HG02884 (cell line): ENCODE results near the gene MCF2L2.
"Not testable (repeated sequence)": the region's sequence is repeated elsewhere in the genome, so short reads cannot be mapped to it uniquely, and the experiment has no call there.

Source experiments
- ATAC-seq: cut with Tn5 transposase; IDR thresholded peaks from one replicate; pipeline ENCODE4 v1.9.1; 2021; ENCODE audit warnings: mild to moderate bottlenecking, moderate library complexity; ENCODE audit not compliant: unreplicated experiment

MCF2L2 gene

GRCh38 chr3:183252118-183252782 lies 176.2 kb downstream of the MCF2L2 start:
- no peak for ATAC-seq

DNA sequence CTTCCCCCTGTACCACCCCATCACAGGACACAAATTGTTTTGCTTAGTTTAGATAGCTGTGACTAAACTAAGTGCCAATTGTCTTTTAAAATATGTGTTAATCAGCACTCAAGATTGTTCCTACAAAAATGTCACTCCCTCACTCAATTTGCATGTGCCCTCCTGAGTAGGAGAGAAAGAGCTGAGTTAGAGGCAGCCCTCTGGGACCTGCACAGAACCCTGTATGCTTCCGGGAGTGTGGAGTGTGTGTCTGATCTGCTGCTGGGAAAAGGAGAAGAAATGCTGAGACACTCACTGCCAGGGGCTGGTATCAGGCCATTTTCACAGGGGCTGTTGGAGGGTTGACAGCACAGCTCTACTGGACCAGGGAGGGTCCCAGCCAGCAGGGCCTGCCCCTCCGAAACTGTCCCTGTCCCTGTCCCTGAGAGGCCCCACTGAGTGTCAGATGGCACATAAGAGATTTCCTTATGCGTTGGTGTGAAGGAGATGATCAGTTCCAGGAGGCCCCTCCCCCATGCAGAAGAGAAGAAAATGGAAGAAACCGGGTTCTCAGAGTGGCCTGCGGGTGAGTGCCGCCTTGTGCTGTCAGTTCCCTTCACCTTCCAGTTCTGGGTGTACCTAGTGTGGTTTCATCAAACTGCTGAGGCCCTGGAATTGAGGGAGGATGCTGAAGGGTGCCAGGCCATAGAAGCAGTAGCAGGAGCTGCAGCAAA lies 179.3 kb downstream of the MCF2L2 start:
- ATAC-seq = no peak

DNA sequence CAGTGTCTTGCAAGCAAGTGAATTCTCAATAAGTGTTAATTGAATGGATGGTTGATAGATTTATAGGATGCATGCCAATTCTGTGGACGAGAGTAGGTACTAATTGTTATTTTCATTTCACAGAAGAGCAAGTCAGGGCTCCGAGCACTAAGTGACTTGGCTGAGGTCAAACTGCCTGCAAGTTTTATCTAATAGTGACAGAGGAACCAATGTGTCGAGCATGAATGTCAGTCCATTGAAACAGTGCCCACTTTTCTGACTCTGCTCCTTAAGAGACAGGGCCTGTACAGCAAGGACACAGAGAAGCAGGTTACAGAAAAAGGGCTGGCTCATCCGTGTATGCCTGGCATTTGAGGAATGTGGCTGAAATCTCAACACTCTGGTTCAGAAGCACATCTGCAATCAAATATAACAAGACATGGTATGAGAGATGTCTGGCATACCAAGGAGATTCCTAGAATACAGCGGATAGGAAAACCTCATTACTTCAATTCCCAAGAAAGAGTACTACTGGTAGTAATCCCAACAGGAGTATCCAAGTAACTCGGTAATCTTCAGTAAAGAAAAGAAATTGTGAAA lies 181.3 kb downstream of the MCF2L2 start:
- ATAC-seq = no peak

GRCh38 chr3:183244981-183245476 lies 183.4 kb downstream of the MCF2L2 start:
- ATAC-seq = no peak

DNA sequence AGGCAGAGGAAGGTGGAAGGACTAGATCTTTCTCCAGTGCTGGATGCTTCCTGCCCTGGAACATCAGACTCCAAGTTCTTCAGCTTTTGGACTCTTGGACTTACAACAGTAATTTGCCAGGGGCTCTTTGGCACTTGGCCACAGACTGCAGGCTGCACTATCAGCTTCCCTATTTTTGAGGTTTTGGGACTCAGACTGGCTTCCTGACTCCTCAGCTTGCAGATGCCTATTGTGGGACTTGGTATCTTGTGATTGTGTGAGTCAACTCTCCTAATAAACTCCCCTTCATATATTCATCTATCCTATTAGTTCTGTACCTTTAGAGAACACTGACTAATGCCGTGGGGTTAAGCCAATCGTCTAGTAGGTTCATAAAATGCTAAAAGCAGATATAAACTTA lies 184.2 kb downstream of the MCF2L2 start:
- ATAC-seq = no peak

DNA sequence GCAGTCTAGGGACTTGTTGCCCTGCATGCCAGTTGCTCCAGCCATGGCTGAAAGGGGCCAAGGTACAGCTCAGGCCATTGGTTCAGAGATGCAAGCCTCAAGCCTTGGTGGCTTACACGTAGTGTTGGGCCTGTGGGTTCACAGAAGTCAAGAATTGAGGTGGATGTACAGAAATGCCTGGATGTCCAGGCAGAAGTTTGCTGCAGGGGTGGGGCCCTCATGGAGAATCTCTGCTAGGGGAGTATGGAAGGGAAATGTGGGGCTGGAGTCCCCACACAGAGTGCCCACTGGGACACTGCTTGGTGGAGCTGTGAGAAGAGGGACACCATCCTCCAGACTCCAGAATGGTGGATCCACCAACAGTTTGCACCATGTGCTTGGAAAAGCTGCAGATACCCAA lies 186.0 kb downstream of the MCF2L2 start:
- ATAC-seq = no peak

GRCh38 chr3:183239046-183239445 lies 189.4 kb downstream of the MCF2L2 start:
- no peak for ATAC-seq

GRCh38 chr3:183233966-183234365 lies 194.5 kb downstream of the MCF2L2 start:
- ATAC-seq = no peak

DNA sequence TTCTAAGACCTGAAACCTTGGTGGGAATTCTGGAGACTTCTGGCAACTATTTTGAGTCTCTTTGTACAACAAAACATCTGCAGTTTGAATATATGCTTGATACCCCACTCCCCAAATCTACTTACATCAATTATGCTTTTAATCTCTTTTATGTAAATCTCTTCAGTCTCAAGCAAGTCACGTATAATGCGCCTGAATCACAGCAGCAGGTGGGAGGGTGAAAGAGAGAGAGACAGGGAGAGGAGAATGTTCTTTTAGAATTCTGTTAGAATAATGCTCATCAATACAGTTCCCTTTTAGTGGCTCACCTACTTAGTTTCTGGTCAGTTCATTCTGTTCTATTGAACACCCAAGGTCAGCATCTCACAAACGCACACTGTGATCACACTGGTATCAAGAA lies 197.6 kb downstream of the MCF2L2 start:
- ATAC-seq = no peak

GRCh38 chr3:183230251-183230650 lies 198.2 kb downstream of the MCF2L2 start:
- not testable (repeated sequence) for ATAC-seq

DNA sequence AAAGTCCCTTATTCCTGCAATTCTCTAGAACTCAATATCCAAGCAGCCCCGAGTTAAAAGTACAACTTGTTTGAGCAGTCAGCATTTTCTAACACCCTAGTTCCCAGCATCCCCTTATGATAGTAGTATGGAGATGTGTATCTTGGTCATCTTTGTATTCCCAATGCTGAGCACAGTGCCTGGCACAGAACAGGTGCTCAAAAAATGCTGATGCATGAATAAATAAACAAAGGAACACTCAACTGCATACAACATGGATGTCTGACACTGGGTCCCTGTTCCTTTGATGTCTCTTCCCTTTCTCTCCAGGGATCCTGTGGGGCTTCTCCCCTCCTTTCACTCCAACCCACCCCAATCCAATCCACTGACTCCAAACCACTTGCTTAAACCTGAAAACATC lies 199.2 kb downstream of the MCF2L2 start:
- ATAC-seq = no peak

DNA sequence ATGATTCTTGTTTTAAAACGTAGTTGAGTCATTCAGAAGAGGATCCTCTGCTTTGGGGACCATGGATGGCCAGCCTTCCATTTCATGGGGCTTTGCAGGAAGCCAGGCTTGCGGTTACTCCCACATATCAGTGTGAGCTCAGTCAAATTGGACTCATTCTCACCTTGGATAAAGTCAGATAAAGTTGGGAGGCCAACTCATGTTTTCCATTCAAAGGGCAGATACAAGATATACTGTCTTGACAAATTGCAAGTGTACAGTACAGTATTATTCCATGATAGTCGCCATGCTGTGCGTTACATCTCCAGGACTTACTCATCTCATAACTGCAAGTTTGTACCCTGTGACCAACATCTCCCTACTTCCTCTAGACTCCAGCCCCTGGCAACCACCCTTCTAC lies 200.8 kb downstream of the MCF2L2 start:
- ATAC-seq = no peak

DNA sequence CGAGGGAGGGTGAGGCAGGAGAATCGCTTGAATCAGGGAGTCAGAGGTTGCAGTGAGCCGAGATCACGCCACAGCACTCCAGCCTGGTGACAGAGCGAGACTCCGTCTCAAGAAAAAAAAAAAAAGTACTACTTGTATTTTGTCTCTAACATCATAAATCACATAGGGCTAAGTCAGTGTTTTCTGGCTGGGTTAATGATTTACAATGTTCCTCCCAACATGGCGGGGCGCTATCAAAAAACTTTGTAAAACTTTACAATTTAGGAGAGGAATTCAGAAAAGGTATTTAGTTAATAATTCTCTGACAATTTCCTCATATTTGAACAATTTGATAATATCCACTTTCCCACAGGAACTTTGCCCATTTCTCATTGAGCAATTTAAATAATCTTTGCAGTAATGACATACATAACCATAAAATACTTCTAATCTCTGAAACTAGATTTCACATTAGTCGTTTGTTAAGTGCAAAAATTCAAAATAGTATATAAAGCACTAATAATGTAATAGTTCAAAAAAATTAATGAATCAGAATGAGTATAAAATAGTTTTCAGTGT lies 202.0 kb downstream of the MCF2L2 start:
- no peak for ATAC-seq

- ATAC-seq = no peak
Observed at GRCh38 chr3:183224180-183224970, 204.0 kb downstream of the MCF2L2 start.

DNA sequence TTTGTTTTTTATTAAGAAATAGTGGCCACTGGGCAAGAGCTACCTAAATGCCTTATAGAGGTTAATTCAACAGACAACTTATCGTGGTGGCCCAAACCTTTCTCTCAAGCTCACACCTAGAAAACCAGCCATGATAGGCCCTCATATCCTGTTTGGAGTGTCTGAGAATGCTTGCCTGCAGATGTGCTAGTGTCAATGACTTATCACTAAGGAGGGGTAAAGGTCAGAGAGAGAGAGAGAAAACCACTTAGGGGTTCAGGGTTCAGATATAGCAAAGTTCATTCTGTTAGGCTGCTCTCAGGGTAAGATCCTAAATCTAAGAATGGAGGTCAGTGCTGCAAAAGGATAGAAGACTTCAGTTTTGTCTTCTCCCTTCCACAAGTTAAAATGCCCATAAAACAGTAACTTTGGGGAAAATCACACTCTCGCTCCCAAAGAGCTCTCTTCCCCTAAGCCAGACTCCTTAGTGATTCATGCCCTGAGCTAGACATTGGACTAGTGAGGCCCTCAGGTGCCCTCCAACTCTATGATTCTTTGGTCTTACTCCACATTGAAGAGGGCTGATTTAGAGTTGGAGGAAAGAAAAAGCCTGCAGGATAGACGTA lies 205.7 kb downstream of the MCF2L2 start:
- ATAC-seq = no peak

GRCh38 chr3:183220828-183221227 lies 207.6 kb downstream of the MCF2L2 start:
- no peak for ATAC-seq

GRCh38 chr3:183218826-183219225 lies 209.6 kb downstream of the MCF2L2 start:
- ATAC-seq = no peak

GRCh38 chr3:183217548-183218332 lies 210.7 kb downstream of the MCF2L2 start:
- ATAC-seq = no peak

- no peak for ATAC-seq
Observed at GRCh38 chr3:183215591-183216202, 212.7 kb downstream of the MCF2L2 start.

DNA sequence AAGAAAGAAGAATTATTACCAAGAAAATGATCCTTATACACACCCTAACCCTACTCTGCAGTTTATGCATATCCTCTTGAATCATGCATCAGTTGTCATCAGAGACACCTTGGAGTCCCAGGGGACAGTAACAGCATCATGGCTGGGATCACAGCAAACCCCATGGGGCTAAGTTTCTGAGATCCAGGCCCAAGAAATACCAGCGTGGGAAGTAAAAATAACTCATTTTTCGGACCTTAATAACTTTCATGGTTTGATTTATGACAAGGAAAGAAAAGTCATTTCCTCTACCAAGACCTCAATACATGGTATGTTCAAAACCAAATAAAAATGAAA lies 214.2 kb downstream of the MCF2L2 start:
- ATAC-seq = no peak
